KOPT-K1 (cell line): ENCODE results near the gene TMEM163.

Experiments used
- H3K27ac ChIP-seq: fragments of 200-600 bp; sonication (generic); 2 replicates; pipeline ENCODE4 v1.5.1; 2016; ENCODE audit warnings: antibody characterized with exemption, mild to moderate bottlenecking, low read depth, low read length; ENCODE audit not compliant: poor library complexity, severe bottlenecking
- H3K36me3 ChIP-seq: fragments of 200-600 bp; sonication (generic); 2 replicates; pipeline ENCODE4 v1.5.1; 2017; ENCODE audit warnings: antibody characterized with exemption, mild to moderate bottlenecking, low read length, moderate library complexity; ENCODE audit not compliant: insufficient read depth
- H3K9me3 ChIP-seq: fragments of 200-600 bp; sonication (generic); 2 replicates; pipeline ENCODE4 v1.5.1; 2017; ENCODE audit warnings: antibody characterized with exemption, low read length, mild to moderate bottlenecking; ENCODE audit not compliant: insufficient read depth, poor library complexity, severe bottlenecking

TMEM163 gene

GRCh38 chr2:134435936-134436335, 282.9 kb downstream of the TMEM163 start:
- Histone ChIP-seq H3K27ac (no peak overlapping the region), H3K9me3 (no peaks in the 10 kb centered on the region), H3K36me3 (peaks cover 28% of the 10 kb centered on the region)

DNA sequence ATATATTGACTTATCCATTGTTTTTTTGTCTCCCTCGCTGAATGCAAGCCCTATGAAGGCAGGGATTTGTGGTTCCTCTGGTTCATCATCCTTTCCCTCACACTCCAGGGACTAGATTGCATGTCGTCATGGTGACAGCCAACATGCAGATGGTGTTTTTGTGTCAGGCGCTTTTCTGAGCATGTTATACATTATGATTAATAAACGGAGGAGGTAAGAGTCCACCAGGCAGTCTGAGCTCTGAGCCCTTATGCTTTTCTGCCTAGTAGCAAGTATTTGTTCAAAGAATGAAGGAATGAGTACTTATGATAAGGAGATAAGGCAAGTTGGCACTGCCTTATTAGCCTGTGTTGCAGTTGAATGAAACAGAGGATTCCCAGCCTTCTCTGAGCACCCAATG, 283.3 kb downstream of the TMEM163 start:
- Histone ChIP-seq H3K27ac (no peak overlapping the region), H3K9me3 (no peaks in the 10 kb centered on the region), H3K36me3 (peaks cover 30% of the 10 kb centered on the region)

GRCh38 chr2:134433979-134434378, 284.8 kb downstream of the TMEM163 start:
- no peaks in the 10 kb centered on the region for H3K9me3 ChIP-seq
- peaks cover 37% of the 10 kb centered on the region for H3K36me3 ChIP-seq
- no peak overlapping the region for H3K27ac ChIP-seq

DNA sequence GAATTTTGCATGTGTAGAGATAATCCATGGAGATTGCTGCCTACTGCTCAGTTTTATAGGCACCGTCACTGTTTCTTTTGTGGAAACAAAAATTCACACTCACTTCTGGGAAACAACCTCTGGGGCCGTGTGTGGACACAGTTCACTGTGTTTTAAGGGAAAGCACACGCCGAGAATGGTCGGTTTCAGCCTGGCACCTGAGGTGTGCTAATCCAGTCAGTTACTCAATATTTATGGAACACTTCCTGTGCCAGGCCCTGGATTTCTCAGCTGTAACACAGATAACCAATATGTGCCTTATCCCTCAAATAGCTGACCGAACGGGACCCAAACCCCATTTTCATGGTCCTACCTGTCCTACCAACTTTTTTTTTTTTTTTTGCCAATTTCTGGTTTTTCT, 285.3 kb downstream of the TMEM163 start:
- Histone ChIP-seq H3K36me3 (peaks cover 42% of the 10 kb centered on the region), H3K27ac (no peak overlapping the region), H3K9me3 (no peaks in the 10 kb centered on the region)

DNA sequence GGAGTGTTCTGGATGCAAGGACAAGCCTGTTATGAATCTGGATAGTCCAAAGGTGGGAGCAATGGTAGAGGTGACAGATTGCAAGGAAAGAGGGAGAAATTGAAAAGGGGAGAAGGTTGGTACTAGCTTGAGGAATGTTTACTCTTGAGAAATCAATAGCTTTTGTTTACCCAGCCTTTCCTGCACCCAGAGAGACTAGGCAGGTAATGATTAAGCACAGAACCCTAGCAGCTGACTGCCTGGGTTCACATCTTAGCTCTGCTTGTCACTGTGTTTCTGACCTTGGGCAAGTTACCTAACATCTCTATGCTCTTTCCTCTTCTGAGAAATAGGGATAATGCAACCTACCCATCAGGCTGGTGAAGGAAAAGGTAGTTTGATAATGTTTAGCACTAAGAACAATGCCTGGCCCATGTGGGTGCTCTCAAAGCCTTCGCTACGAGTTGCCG, 286.3 kb downstream of the TMEM163 start:
- no peak overlapping the region for H3K27ac ChIP-seq
- H3K9me3 ChIP-seq = no peaks in the 10 kb centered on the region
- H3K36me3 ChIP-seq = peaks cover 49% of the 10 kb centered on the region

DNA sequence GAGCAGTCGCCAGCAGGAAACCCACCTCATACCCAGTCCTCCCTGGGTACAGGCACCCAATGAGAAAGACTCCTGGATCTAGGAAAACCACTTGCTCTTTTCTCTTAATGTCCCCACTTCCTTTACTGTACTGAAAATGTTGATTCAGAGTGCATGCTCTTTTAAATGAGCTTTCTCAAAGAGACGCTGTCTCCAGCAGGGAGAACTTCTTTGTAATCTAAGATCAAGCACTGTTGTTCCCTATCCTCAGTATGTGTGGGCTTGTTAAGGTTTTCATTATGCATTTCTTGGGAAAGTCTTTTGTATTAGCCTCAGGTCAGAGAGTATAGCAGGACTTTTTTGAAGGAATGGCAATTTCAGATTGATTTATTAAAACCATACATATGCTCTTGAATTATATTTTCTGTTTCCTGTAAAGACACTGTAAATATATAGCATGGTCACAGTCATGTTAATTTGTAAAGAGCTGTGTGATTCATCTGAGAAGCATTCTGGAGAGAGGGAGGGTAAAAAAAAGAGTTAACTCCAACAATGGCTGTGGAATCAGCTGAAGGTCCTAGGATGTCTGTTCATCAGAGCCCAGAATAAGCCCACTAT, 286.9 kb downstream of the TMEM163 start:
- peaks cover 49% of the 10 kb centered on the region for H3K36me3 ChIP-seq
- H3K27ac ChIP-seq = no peak overlapping the region
- H3K9me3 ChIP-seq = no peaks in the 10 kb centered on the region

DNA sequence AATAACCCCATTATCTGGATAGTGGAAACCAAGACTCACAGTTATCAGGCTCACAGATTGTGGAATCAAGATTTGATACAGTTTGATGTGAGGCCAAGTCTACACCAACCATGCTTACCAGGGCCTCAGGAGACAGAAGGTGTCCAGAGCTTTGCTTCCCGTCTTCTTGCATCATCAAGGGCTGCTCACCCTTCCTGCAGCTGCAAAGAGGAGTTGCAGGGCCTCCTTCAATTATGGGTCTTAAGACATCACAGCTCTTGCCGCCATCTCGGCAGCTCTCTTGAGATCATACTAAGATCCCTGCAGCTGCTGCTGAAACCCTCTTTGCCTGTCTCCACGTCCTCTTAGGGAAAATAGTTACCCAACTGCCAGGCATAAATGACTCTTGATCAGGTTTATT, 288.9 kb downstream of the TMEM163 start:
- Histone ChIP-seq H3K36me3 (peaks cover 41% of the 10 kb centered on the region), H3K9me3 (no peaks in the 10 kb centered on the region), H3K27ac (no peak overlapping the region)

GRCh38 chr2:134426721-134427120, 292.1 kb downstream of the TMEM163 start:
- H3K27ac ChIP-seq = no peak overlapping the region
- no peaks in the 10 kb centered on the region for H3K9me3 ChIP-seq
- H3K36me3 ChIP-seq = peaks cover 54% of the 10 kb centered on the region

- Histone ChIP-seq H3K9me3 (no peaks in the 10 kb centered on the region), H3K36me3 (peaks cover 49% of the 10 kb centered on the region; the same call in 1 of the 2 replicates), H3K27ac (no peak overlapping the region)
These were observed 292.9 kb downstream of the TMEM163 start for GRCh38 chr2:134425724-134426496.

GRCh38 chr2:134421556-134422328, 297.1 kb downstream of the TMEM163 start:
- H3K36me3 ChIP-seq = peaks cover 28% of the 10 kb centered on the region; the same call in 1 of the 2 replicates

GRCh38 chr2:134420920-134421319, 297.9 kb downstream of the TMEM163 start:
- no peaks in the 10 kb centered on the region for H3K9me3 ChIP-seq
- H3K27ac ChIP-seq = no peak overlapping the region
- H3K36me3 ChIP-seq = peaks cover 26% of the 10 kb centered on the region; the same call in 1 of the 2 replicates

More at GRCh38 chr2:134421556-134422328, 297.1 kb downstream of the TMEM163 start:
- no peak overlapping the region for H3K27ac ChIP-seq
- H3K9me3 ChIP-seq = no peaks in the 10 kb centered on the region

DNA sequence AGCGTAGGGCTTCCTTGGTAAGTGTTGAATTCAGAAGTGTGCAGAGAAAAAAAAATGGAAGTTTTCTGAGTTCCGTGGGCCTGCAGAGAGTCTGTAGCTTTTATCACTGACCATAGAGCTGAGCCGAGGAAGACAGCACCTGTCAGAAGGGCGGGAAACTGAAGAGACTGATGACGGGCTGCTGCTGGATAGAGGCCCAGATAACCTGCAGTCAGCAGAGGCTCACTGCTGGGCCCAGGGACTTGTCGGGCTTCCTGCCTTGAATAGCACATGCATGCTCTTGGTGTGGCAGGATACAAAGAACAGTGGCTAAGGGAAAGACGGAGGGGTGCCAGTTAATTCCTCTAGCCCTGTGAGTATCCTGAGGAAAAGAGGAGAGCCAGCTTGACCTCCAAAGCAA, 298.5 kb downstream of the TMEM163 start:
- H3K36me3 ChIP-seq = peaks cover 25% of the 10 kb centered on the region; the same call in 1 of the 2 replicates
- H3K27ac ChIP-seq = no peak overlapping the region
- no peaks in the 10 kb centered on the region for H3K9me3 ChIP-seq

- H3K36me3 ChIP-seq = peaks cover 9% of the 10 kb centered on the region; the same call in 1 of the 2 replicates
- no peaks in the 10 kb centered on the region for H3K9me3 ChIP-seq
- H3K27ac ChIP-seq = no peak overlapping the region
These were observed 300.7 kb downstream of the TMEM163 start for GRCh38 chr2:134417968-134418582.

DNA sequence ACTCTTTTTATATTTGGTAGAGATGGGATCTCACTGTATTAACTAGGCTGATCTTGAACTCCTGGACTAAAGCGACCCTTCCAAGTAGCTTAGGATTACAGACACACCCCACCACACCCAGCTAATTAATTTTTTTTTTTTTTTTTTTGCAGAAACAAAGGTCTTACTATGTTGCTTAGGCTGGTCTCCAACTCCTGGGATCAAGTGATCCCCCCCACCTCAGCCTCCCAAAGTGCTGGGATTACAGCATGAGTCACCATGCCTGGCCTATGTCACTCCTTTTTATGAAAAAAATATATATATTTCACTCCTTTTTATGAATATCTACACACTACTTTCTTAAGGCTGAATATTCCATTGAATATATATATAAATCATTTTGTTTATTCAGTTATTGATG, 302.2 kb downstream of the TMEM163 start:
- no peaks in the 10 kb centered on the region for H3K9me3 ChIP-seq
- peaks cover 5% of the 10 kb centered on the region; the same call in 1 of the 2 replicates for H3K36me3 ChIP-seq
- no peak overlapping the region for H3K27ac ChIP-seq

GRCh38 chr2:134416018-134416417, 302.8 kb downstream of the TMEM163 start:
- H3K27ac ChIP-seq = no peak overlapping the region
- H3K36me3 ChIP-seq = peaks cover 5% of the 10 kb centered on the region; the same call in 1 of the 2 replicates
- no peaks in the 10 kb centered on the region for H3K9me3 ChIP-seq
